Activated CD4-positive, alpha-beta T cell treated with anti-CD3 and anti-CD28 coated beads for 4 hours (primary cell): ENCODE results near the gene C1QTNF6.
"Not testable (repeated sequence)": the region's sequence is repeated elsewhere in the genome, so short reads cannot be mapped to it uniquely, and the experiment has no call there.

Experiments
- DNase-seq, 2 donors: peaks; one replicate each; pipeline ENCODE4 v3.0.0-alpha.2; 2020

C1QTNF6 gene

DNA sequence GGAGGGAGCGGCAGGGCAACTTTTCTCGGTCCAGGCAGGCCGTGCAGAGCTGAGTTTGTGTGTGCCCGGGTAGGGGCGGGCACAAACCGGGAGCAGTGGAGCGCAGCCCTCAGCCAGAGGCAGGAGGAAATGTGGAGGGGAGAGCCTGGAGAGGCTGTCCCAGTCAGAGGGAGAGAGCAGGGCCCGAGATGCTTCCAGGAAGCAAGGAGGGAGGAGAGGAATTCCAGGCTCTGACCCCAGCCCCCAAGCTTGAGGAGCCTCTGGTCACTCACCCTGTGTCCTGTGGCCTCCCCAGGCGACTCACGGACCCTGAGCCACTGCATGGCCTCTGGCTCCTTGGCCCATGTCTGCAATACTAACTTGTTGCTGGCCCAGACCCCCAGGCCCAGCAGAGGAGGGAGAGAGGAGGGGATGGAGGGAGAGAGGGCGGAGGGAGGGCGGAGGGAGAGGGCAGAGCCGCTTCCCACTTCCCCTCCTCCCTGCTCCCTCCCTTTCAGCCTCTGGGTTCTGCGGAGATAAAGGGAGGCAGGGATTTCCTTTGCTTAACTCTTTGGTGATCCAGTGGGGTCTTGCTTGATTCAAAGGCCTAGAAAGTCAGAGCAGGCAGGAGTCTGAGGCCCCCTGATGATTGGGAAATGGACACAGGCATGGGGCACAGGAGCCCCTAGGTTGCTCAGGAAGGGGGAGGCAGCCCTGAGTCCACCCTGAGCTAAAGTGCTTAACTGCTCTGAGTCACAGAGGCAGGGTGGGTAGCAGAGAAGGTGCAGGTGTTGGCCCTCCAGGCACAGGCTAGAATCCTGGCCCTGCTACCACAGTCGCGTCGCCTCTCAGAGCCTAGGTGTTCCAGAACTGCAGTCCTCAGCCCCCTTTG is at the start of gene C1QTNF6:
C1QTNF6 (minus strand) TSS at position 357 of the 871 bp plus-strand sequence; CDS start at position 323, 34 bp downstream.
- no peak for DNase-seq

DNA sequence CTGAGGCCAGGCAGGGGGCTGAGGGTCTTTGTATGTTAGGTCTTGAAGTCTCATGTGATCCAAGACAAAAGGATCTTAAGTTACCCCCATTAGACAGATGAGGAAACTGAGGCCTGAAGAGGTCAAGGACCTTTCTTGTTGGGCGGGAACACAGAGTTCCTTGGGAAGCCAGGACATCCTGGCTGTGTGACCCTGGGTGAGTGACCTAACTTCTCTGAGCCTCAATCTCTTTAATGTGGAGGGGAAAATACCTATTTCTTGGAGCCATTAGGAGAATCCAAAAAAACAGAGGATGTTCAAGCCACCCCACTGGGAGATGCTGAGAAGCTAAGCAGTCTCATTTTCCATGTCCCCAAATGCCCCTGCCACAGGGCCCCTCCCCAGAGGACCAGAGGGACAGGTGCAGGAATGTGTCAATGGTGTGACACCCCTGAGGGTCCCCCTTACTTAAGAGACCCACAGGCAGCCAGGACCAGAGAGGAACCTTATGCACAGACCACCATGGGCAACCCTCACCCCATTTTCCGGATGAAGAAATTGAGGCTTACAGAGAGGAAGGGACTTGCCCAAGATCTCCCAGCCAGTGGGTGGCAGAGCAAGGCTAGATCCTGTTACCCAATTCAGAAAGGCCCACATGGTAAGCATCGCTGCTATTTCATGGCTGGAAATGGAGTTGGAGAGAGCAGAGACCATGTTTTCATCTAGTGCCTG is 48.0 kb upstream of the C1QTNF6 start:
- DNase-seq: no peak

DNA sequence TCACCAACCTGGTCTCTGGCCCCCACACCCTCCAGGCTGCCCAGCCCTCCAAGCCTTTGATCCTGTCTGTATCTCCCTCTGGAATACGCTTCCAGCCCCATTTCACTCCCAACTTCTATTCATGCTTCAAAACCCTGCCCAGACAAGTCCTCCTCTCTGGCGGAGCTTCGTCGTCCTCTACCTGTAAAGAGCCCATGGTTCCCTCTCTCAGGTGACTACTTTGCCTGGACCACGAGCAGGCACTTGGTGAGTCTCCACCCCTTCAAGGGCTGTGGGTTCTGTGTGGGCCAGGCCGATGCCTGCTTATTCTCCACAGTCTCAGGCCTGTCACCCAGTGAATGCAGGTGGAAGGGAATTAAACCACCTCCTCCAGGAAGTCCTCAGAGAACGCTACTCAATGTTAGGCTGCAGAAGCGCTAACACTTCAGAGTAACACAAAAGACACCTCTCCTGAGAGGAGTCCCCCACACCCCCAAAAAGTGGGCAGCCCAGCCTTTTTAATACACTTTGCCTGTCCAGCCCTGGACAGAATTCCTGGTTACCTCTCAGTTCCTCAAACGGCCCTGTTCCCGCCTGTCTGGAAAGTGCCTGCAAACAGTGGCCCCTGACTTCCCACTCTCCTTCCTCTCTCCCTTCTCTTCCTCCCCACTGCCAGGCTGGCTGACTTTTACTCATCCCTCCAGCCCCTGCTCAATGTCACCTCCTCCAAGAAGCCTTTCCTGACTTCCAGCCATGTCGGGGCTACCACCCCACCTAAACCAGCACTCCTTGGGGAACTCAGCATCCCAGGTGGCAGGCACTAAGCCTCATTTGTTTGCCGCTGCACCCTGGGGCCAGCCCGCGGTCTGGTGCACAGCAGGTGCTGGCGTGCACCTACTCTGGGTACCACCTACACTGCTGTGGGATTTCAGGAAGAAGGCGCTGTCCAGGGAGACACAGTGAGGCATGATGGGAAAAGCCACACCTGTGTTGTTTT is 47.0 kb upstream of the C1QTNF6 start:
- peak; percentile 11 to 18 for DNase-seq

DNA sequence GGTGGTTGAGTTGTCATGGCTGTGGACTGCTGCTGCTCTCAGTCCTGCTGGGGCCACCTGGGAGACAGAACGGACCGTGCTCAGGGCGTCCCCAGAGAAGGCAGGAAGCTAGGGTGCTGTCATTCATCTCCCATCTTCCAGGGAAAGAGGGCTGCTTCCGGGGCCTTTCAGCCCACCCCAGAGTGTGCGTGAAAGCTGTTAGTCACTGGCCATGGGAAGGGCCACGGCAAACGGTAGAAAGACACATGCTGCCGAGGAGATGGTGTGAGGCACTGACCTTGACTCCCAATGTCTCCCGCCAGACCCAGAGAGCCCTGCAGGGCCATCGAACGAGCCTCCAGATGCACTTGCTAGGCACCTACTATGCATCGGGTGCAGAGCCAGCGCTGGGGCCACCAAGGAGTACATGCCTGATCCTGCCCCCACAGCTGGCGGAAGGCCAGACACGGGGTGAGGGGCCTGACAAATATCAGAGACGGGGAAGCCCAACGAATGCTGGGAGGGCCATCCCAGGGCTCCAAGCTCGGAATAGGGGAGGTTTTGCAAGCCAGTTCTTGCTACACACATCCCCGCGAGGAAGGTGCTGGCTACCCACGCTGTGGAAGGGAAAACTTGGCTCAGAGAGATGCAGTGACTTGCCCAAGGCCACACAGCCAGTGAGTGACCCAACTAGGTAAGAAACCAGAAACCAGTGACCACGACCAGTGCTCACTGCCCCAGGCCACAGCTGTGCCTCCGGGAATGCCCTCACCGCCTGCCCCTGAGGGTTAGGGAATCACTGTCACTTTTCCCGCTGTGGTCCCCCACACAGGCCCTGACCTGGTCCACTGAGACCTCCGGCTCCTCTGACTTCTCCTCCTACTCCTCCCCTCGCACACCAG is 45.9 kb upstream of the C1QTNF6 start:
- DNase-seq: peak in 1 of 2 donors; percentile 0

DNA sequence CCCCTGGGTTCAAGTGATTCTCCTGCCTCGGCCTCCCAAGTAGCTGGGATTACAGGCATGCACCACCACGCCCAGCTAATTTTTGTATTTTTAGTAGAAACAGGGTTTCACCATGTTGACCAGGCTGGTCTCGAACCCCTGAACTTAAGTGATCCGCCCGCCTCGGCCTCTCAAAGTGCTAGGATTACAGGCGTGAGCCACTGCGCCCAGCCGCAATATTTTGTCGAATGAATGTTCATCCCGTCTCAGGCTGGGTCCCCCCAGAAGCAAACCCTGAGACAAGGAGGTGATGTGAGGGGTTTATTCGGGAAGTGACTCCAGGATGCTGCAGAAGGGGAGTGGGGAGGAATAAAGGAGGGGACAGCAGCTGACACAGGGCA is 45.3 kb upstream of the C1QTNF6 start:
- DNase-seq: not testable (repeated sequence)

DNA sequence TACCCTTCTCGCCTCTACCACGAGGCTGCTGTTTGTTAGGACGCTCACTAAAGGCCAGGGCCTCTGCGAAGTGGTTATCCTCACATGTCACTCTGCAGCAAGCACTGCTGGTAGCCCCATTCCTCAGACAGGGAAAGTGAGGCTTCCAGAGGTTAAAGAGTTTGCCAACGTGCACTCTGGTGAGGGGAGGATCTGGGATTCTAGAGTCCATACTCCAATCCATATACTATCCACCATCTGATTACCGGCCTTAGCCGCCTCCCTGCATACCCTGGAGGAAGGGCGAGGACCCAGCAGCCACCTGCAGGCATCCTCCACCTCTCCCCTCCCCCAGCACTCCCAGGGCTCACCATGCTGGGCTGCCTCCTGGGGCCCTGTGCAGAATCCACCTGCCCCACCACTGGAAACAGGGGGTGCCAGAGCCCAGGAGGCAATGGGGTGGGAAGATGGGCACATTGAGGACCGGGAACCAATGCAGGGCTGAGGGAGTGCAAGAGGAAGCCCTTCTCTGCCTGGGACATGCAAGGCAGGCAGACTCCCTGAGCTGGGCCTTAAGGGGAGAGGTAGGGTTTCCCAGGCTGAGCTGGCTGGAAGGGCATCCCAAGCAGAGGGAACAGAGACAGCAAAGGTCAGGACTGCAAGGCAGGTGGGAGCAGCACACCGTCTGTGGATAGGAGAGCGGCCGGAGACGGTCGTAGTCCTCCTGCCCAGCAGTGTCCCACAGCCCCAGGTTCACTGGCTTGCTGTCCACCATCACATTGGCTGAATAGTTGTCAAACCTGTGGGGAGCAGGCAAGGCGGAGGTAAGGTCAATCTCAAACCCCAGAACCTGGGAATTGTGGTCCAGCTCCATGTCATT is 44.3 kb upstream of the C1QTNF6 start:
- DNase-seq: no peak

DNA sequence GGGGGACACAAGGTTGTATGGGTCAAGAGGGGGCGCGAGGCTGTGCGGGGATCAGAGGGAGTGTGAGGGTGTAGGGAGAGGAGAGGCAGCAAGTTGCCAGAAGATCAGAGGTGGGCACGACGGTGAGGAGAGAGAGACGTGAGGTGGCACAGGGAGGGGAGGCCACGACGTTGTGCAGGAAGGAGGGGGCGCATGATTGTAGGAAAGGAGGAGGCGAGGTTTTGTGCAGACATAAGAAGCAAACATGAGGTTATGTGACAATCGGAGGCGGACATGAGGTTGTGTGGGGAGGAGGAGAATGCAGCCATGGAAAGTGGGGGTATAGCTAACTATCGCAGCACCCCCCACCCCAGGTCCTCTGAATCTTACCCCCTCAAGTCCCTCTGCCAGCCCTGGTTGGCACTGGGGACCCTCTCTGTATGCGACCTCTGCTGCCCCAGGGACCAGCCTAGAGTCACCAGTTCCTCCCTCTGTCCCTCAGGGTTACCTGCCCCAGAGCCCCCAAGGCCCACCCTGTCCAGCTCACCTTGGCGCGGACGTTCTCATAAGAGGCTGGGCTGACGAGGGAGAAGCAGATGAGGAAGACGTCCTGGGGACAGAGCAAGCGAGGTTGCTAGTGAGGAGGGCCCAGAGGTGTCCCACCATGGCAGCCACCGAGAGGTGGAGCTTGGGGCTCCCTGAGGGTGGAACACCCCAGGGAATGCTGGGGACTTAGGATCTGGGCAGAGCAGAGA is 43.5 kb upstream of the C1QTNF6 start:
- DNase-seq: peak; percentile 67 to 76

DNA sequence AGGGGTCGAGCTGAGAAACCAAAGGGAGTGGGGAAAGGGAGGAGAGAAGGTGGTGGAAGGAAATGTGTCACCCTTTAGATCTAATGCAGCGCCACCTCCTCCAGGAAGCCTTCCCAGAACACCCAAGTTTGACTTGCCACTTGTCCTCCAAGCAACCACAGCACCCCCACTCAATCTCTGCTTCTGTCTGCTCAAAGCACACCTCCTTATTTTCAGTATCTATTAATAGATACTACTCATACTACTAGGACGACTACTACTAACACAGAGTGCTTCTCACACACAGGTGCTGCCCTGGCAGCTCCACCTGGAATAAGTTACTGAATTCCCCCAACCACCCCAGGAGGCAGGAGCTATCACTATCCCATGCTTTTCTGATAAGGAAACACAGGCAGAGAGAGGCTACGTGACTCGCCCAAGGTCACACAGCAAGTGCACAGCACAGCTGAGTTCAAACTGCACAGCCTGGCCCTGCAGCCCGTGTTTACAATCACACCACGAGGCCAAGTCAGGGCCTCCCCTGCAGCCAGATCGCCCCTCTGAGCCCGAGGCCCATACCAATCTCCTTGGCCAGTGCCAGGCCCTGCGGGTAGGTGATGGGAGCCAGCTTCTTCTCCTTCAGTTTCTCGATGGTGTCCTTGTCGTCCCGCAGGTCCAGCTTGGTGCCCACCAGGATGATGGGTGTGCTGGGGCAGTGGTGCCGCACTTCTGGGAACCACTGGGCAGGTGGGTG is 42.8 kb upstream of the C1QTNF6 start:
- peak; percentile 71 to 72 for DNase-seq

DNA sequence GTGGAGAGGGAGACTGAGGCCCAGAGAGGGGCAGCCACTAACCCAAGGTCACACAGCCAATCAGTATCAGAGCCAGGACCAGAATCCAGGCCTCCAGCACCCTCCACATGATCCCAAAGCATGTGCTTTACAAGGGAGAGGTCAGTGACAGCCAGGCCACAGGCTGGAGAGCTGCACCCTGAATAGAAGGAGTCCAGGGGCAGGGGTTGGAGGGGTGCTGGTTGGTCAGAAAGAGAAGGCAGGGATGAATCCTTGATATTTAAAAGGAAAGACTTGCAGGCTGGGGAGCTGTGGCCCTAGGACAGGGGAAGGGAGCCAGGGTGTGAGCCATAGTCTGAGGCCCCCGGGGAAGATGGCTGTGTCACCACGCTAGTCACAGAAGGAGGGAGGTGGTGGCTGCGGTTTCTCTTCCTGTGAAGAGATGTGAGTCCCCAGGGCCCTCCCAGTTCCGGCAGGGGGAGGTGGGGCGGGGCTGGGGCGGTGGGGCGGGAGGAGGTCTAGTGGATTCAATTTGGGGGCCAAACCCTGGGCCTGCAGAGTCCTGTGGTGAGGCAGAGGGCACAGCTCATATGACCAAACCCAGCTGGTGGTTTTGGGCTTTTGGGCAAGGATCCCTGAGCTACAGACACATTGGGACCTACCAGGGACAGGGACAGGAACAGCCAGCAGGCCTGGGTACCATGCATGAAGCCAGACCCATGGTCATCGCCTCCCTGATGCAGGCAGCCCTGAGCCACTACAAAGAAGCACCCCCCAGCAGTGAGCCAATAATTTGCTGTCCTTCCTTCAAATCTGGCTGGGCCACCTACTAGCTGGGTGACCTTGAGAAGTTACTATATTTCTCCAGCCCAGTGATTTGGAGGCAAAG is 42.0 kb upstream of the C1QTNF6 start:
- DNase-seq: peak; percentile 90 to 93

DNA sequence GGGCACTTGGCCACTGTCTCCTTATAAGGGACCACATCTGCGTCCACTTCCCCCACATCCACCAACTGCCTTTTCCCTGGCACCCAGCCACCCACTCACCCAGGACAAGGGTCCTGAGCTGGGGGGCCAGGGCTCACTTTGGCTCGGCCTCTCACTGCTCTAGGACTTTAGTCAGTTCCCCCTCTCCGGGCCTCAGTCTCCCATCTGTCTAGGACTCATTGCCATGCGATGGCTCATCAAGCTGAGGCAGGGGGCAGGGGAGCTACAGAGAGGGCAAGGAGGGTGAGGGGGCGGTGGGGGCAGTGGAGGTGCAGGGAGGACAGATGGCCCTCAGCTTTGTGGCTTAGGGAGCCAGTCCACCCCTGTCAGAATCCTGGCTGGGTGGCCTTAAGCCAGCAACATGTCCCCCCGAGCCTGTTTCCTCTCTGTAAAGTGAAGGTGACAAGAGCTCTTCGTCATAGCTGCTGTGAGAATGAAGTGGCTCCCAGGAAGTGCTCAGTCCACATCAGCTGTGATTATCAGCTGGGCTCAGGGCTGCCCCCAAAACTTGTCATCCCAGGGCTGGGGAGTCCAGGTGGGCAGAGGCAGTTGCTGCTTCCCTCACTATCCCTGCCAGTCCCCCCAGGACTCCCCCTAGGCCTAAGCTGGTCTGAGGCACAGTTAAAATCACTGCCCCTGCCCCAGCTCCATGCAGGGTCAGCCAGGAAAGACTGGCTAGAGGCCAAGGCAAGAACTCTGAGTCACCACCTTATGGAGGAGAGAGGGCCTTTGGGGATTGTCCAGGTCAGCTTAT is 41.2 kb upstream of the C1QTNF6 start:
- no peak for DNase-seq

DNA sequence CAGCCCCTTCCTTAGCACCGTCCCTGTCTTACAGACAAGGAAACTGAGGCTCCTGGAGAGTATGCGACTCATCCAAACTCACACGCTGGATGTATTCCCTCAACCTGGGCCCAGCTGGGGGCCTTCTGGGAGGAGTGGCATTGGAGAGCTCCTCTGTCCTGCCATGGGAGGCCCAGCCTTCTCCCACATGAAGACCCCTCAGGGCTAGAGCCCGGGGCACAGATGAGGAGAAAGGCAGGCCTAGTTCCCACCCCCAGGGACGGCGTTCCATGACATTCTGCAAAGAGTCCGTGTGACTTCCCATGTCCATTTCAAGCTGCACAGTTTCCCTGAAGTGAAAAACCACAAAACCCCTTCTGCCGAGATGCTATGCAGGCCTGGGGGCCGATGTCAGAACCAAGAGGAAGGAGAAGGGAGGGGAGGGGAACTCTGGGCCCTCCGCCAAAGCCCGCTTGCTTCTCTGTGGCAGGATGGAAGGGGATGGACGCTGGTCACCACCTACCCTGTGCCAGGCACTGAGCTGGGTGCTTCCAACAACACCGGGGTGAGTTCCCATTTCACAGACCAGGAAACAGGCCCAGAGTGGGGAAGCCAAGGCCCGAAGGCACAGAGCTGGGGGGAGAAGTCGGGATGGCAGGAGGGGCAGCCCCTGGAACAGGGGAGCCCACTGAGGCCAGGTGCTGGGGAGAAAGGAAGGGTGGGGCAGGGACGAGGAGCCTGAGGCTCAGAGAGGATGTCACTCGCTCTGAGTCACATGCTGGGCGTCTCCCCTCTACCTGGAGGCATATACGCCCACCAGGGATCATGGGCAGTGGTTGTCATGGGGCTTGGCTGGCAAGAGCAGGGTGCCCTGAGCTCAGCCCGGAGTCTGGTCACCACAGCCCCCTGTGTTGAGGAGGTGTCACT is 40.3 kb upstream of the C1QTNF6 start:
- DNase-seq: peak; percentile 62 to 72

DNA sequence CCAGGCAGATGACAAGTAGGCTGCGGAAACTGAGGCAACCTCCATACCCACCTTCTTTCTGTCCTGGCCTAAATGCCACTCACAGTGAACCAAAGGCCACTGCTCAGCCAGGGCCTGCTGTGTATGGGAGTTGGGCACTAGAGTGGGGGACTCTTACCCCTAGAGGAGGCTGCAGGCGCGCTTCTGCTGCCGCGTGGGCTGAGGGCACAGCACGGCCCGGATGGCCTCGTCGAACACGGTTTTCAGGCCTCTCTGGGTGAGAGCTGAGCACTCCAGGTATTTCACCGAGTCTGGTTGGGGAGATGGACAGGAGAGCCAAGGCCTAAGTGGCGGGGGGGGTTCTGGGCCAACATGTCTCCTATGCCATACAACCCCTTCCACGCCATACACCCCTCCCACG is 38.5 kb upstream of the C1QTNF6 start:
- DNase-seq: no peak

DNA sequence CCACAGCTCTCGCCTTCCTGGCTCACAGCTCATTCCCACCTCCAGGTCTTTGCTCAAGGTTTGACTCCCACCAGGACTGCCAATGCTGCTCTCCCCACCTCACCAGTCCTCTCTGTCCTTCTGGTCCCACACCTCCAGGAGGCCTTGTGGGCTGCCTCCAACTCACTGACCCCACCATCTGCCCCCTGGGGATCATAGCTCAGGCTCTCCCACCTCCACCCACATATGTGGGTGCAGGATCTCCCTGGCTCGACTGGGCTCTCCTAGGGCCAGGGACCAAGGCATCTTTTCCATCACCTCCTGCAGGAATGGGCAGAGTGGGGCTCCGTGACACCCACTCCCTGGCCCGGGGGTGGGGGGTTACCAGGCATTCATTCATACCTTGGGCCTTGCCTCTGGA is 38.0 kb upstream of the C1QTNF6 start:
- no peak for DNase-seq

DNA sequence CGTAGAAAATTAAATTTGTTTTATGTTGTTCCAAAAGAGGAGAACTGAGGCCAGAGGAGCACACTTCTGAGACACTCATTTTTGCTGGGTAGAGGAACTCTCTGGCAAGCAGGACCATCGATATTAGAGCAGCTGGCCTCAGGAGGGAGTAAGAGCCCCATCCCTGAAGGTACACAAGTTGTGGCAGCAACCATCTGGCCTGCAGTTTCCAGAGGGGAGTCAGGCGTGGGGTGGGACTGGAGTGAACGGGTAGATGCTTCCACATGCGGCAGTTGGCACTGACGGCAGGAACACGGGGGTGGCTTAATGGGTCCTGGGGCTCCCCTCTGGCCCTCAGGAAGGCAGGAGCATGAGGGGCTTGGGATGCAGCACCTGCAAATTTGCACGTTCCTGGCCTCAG is 37.4 kb upstream of the C1QTNF6 start:
- DNase-seq: no peak

DNA sequence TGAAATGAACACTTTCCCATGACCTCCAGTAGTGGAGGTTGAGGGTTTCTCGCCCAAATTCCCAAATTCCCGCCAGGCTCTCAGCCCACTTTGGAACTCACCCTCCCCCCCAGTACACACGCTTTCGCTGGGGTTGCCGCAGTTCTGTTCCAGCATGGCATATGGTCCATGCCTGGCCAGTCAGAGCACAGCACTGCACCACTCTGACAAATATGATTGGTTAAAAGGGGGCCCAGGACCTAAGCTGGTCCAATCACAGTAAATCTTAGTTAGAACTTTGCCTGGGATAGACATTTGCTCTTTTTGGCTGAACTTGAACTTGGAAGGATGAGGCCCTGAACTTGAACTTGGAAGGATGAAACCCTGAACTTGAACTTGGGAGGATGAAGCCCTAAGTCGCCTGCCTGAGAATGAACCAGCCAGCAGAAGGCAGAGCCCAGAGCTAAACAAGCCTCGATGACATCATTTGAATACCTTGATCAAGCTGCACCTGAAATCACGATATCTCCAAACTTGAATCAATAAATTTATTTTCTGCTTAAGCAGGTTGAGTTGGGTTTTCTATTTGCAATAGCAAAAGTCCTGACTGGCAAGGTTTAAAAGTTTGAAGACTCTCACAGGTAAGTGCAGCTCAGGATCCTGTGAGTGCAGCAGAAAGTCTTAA is 36.8 kb upstream of the C1QTNF6 start:
- DNase-seq: no peak
